K562 (cell line): Measurements from ENCODE around the gene OR2AJ1. TPM values are rescaled to one million over a fixed set of nuclear protein-coding genes. Genes with fewer than 3 reads are reported as not detected.

ENCODE experiments used
- ATAC-seq: fragments of 200-7000 bp; cut with Tn5 transposase; 3 replicates; pipeline ENCODE4 v1.9.1; 2020; ENCODE audit warnings: moderate library complexity
- BruUV-seq: library from RNA; stranded (reverse); fragments of 400-500 nt; replicated peaks from 2 replicates; lab custom pipeline; 2021; lab: Mats Ljungman, UMichigan
- CTCF ChIA-PET: fragments of 300-600 bp; formaldehyde crosslinking; extraction: SDS; loops from one replicate; lab custom pipeline; 2021; ENCODE audit warnings: low intra/inter-chr PET ratio; lab: Yijun Ruan, JAX
- POLR2A ChIA-PET: fragments of 300-600, 350-650 bp; sonication (Branson Sonifier 250); formaldehyde crosslinking; extraction: SDS; loops from one replicate; lab custom pipeline; 2021; ENCODE audit warnings: antibody characterized with exemption, inconsistent platforms; lab: Yijun Ruan, JAX
- DNase-seq, 4 experiments: peaks; one replicate each; pipeline versions ENCODE4 v3.0.0 to v3.0.0-alpha.2; 2011 to 2018; ENCODE audit warnings: low spot score in 3 of 4, mixed read lengths in 3 of 4; ENCODE audit errors: extremely low read depth in 1 of 4
- FAIRE-seq: peaks from 2 replicates; lab custom pipeline; 2011; peaks lifted over from hg19 to GRCh38; lab: Jason Lieb, UNC
- H2AFZ ChIP-seq: 2 replicates; pipeline ENCODE4 v1.6.0; 2011; ENCODE audit warnings: low read depth, low read length, control low read depth, inconsistent platforms
- H3K27ac ChIP-seq: fragments of 200-600 bp; 3 replicates; pipeline ENCODE4 v1.8.0; 2011; ENCODE audit warnings: low read depth, mild to moderate bottlenecking, control low read depth, inconsistent platforms, low read length, moderate library complexity, mixed read lengths; ENCODE audit errors: extremely low read depth
- H3K27me3 ChIP-seq, 2 experiments: fragments of 300-600 bp in 1 of 2; 2 replicates in 1 of 2; 3 replicates in 1 of 2; pipeline versions ENCODE4 v1.6.0 to v1.8.0; 2011; ENCODE audit warnings: inconsistent platforms in 2 of 2, low read length in 2 of 2, mild to moderate bottlenecking in 1 of 2, mixed read lengths in 1 of 2, moderate library complexity in 1 of 2; ENCODE audit not compliant: control insufficient read depth in 2 of 2, insufficient read depth in 2 of 2
- H3K36me3 ChIP-seq: fragments of 300-600 bp; 3 replicates; pipeline ENCODE4 v1.8.0; 2011; ENCODE audit warnings: mild to moderate bottlenecking, low read length, inconsistent platforms; ENCODE audit not compliant: control insufficient read depth, insufficient read depth
- H3K4me1 ChIP-seq, 2 experiments: fragments of 200-600 bp in 1 of 2; replicated peaks in 1 of 2; 2 replicates in 1 of 2; 3 replicates in 1 of 2; pipeline versions ENCODE4 v1.5.1 to v1.8.0; 2011; ENCODE audit warnings: inconsistent platforms in 2 of 2, low read length in 2 of 2, mild to moderate bottlenecking in 1 of 2, mixed read lengths in 1 of 2, moderate library complexity in 1 of 2; ENCODE audit not compliant: control insufficient read depth in 2 of 2, insufficient read depth in 2 of 2
- H3K4me2 ChIP-seq: 2 replicates; pipeline ENCODE4 v1.6.1; 2011; ENCODE audit warnings: low read length, control low read depth, inconsistent platforms, mixed read lengths; ENCODE audit not compliant: insufficient read depth
- H3K4me3 ChIP-seq: fragments of 200-600 bp; sonication (generic), shearing (Covaris generic); 2 replicates; pipeline ENCODE4 v1.5.1; 2016; ENCODE audit warnings: control low read depth, inconsistent platforms
- H3K79me2 ChIP-seq: fragments of 200-600 bp; 3 replicates; pipeline ENCODE4 v1.8.0; 2011; ENCODE audit warnings: low read length, inconsistent platforms; ENCODE audit not compliant: control insufficient read depth, insufficient read depth
- H3K9ac ChIP-seq, 2 experiments: 2 replicates each; pipeline versions ENCODE4 v1.6.0 to v1.6.1; 2011; ENCODE audit warnings: low read depth in 2 of 2, low read length in 2 of 2, control low read depth in 1 of 2, inconsistent platforms in 1 of 2, mild to moderate bottlenecking in 1 of 2, mixed read lengths in 1 of 2; ENCODE audit not compliant: insufficient read depth in 1 of 2
- H3K9me1 ChIP-seq: one replicate; pipeline ENCODE4 v1.6.0; 2011; ENCODE audit warnings: inconsistent platforms, mild to moderate bottlenecking, low read length, moderate library complexity; ENCODE audit not compliant: control insufficient read depth, insufficient read depth
- H3K9me3 ChIP-seq: replicated peaks from 2 replicates; pipeline ENCODE4 v1.5.1; 2011; ENCODE audit warnings: low read depth, low read length, inconsistent platforms; ENCODE audit not compliant: control insufficient read depth, insufficient read depth
- H4K20me1 ChIP-seq: replicated peaks from 2 replicates; pipeline ENCODE4 v1.6.1; 2011; ENCODE audit warnings: low read length, inconsistent platforms, mixed read lengths; ENCODE audit not compliant: control insufficient read depth, insufficient read depth
- ARNT ChIP-seq, 2 experiments: fragments of 450-650 bp; IDR thresholded peaks; 2 replicates each; pipeline ENCODE4 v1.6.1; 2016; ENCODE audit warnings: mild to moderate bottlenecking in 1 of 2
- CCNT2 ChIP-seq: IDR thresholded peaks from 2 replicates; pipeline ENCODE4 v1.6.1; 2011; ENCODE audit warnings: borderline replicate concordance, low read depth, mild to moderate bottlenecking, moderate library complexity, mixed read lengths, low read length; ENCODE audit not compliant: insufficient read length; ENCODE audit errors: extremely low read depth
- EHMT2 ChIP-seq: fragments of 450-650 bp; IDR thresholded peaks from 2 replicates; pipeline ENCODE4 v1.6.1; 2018; ENCODE audit warnings: antibody characterized with exemption
- MTA2 ChIP-seq: fragments of 450-650 bp; IDR thresholded peaks from 2 replicates; pipeline ENCODE4 v1.6.1; 2016; ENCODE audit warnings: low read depth
- NCOA2 ChIP-seq, 2 experiments: fragments of 450-650 bp; IDR thresholded peaks; 2 replicates each; pipeline ENCODE4 v1.6.1; 2018; ENCODE audit warnings: mild to moderate bottlenecking in 2 of 2, moderate library complexity in 1 of 2; ENCODE audit not compliant: partially characterized antibody in 2 of 2
- SOX6 ChIP-seq: fragments of 450-650 bp; IDR thresholded peaks from 2 replicates; pipeline ENCODE4 v1.6.1; 2014; ENCODE audit warnings: mild to moderate bottlenecking
- WGBS: fragments of 100-300 bp; shearing (Covaris generic); methylation state at CpG from one replicate; pipeline ENCODE4 v1.1.6; 2016; ENCODE audit warnings: low coverage, mixed read lengths; ENCODE audit not compliant: insufficient coverage; ENCODE audit errors: missing lambda C conversion rate; 5-methylcytosine and 5-hydroxymethylcytosine counted together
- in situ Hi-C: fragments of 300-500 bp; cut with MboI; formaldehyde crosslinking; loops from 4 replicates; pipeline ENCODE4 v1.15.0; 2018; ENCODE audit warnings: inconsistent platforms, mixed read lengths
- intact Hi-C: fragments of 100-400 bp; cut with micrococcal nuclease; formaldehyde crosslinking; loops from 2 replicates; pipeline ENCODE4 v1.14.2; 2022
- polyA plus RNA-seq, 8 experiments: library from polyadenylated mRNA; depleted of rRNA in 4 of 8; stranded (reverse) in 5 of 8; unstranded in 3 of 8; fragments of >200 nt; fragmentation: Nextera tagmentation in 2 of 8; fragmentation: Illumina TruSeq in 1 of 8; extraction: Ambion mirVana in 2 of 8; extraction: Trizol in 1 of 8; gene quantifications; 2 replicates each; pipeline versions ENCODE4 v1.2.1 to v1.2.3, GENCODE V29; 2011 to 2014; ENCODE audit warnings: inconsistent platforms in 1 of 8, missing spikeins in 1 of 8
- total RNA-seq, 7 experiments: library from RNA; depleted of rRNA in 6 of 7; stranded (reverse); fragments of >200 nt in 6 of 7; fragmentation: Illumina TruSeq in 2 of 7; extraction: Trizol in 2 of 7; gene quantifications; 2 replicates each; pipeline versions ENCODE4 v1.2.1 to v1.2.3, GENCODE V29; 2011 to 2021; ENCODE audit warnings: low replicate concordance in 1 of 7
- TF ChIP-seq, protein P1 (sequence below): fragments of 200-800 bp; sonication (Bioruptor generic); IDR thresholded peaks from 2 replicates; pipeline ENCODE4 v1.6.1; 2017; ENCODE audit warnings: missing genetic modification characterization, missing compliant biosample characterization
- TF ChIP-seq, protein P2 (sequence below), 2 experiments: fragments of 450-650 bp in 1 of 2; sonication (generic) in 1 of 2; formaldehyde crosslinking in 1 of 2; IDR thresholded peaks; 2 replicates each; pipeline versions ENCODE4 v1.7.1 to v1.9.0; 2016 to 2022; ENCODE audit warnings: inconsistent platforms in 1 of 2, mild to moderate bottlenecking in 1 of 2, missing genetic modification reagents in 1 of 2
- TF ChIP-seq, protein P3 (sequence below): fragments of 450-650 bp; formaldehyde crosslinking; conservative IDR thresholded peaks from 2 replicates; pipeline ENCODE4 v1.4.0; 2022; ENCODE audit warnings: mild to moderate bottlenecking, missing genetic modification characterization

The OR2AJ1 gene
- total and polyA plus RNA-seq, 9 of the 15 experiments (the other 6 are each of a cell fraction or from before 2014, with no cell fraction given) = not detected

DNA sequence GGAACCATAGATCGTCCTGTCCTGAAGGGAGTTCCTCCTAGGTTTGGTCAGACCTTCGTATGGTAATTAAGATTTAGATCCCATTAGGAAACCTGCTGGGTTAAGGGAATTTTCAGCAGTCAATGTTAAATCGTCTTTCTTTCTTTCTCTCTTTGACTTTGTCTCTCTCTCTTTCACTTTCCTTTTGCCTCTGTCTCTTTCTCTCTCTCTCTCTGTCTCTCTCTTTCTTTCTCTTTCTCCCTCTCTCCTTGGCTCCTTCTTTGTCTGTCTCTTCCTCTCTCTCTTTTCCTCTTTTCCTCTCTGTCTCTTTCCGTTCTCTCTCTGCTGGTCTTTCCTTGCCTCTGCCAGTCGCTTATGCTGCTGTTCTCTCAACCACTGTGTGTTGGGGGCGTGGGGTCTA is 20.6 kb upstream of the OR2AJ1 start:
- POLR2A ChIA-PET = no interaction called here
- CTCF ChIA-PET = no interaction called here
- FAIRE-seq (no peak), DNase-seq (no peak), ATAC-seq (no peak)
- H3K9me1 ChIP-seq = no peaks in the 10 kb centered on the region
- in situ Hi-C loops = no loop called here
- no peak overlapping the region for H3K4me2 ChIP-seq
- peaks cover 0 to 13% of the 10 kb centered on the region in 2 experiments; a peak in 3 of 5 replicates for H3K4me1 ChIP-seq
- H3K27ac ChIP-seq = no peak overlapping the region
- H2AFZ ChIP-seq = no peak overlapping the region; the same call in 1 of the 2 replicates
- TF ChIP-seq, protein P1, sequence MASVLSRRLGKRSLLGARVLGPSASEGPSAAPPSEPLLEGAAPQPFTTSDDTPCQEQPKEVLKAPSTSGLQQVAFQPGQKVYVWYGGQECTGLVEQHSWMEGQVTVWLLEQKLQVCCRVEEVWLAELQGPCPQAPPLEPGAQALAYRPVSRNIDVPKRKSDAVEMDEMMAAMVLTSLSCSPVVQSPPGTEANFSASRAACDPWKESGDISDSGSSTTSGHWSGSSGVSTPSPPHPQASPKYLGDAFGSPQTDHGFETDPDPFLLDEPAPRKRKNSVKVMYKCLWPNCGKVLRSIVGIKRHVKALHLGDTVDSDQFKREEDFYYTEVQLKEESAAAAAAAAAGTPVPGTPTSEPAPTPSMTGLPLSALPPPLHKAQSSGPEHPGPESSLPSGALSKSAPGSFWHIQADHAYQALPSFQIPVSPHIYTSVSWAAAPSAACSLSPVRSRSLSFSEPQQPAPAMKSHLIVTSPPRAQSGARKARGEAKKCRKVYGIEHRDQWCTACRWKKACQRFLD (CRISPR knock-in tag) = no peak
- peak; percentile 37; the same call in 1 of the 2 replicates for TF ChIP-seq EHMT2
- no peak for TF ChIP-seq CCNT2
- TF ChIP-seq, protein P2, sequence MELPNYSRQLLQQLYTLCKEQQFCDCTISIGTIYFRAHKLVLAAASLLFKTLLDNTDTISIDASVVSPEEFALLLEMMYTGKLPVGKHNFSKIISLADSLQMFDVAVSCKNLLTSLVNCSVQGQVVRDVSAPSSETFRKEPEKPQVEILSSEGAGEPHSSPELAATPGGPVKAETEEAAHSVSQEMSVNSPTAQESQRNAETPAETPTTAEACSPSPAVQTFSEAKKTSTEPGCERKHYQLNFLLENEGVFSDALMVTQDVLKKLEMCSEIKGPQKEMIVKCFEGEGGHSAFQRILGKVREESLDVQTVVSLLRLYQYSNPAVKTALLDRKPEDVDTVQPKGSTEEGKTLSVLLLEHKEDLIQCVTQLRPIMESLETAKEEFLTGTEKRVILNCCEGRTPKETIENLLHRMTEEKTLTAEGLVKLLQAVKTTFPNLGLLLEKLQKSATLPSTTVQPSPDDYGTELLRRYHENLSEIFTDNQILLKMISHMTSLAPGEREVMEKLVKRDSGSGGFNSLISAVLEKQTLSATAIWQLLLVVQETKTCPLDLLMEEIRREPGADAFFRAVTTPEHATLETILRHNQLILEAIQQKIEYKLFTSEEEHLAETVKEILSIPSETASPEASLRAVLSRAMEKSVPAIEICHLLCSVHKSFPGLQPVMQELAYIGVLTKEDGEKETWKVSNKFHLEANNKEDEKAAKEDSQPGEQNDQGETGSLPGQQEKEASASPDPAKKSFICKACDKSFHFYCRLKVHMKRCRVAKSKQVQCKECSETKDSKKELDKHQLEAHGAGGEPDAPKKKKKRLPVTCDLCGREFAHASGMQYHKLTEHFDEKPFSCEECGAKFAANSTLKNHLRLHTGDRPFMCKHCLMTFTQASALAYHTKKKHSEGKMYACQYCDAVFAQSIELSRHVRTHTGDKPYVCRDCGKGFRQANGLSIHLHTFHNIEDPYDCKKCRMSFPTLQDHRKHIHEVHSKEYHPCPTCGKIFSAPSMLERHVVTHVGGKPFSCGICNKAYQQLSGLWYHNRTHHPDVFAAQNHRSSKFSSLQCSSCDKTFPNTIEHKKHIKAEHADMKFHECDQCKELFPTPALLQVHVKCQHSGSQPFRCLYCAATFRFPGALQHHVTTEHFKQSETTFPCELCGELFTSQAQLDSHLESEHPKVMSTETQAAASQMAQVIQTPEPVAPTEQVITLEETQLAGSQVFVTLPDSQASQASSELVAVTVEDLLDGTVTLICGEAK (IDR thresholded peaks at IDR 0.05) = 0 out of 2 replicates have a peak, but pooled peaks have one; percentile 27
- TF ChIP-seq, protein P2 (CRISPR knock-in tag; IDR thresholded peaks at IDR 0.05) = no peak
- TF ChIP-seq, protein P3, sequence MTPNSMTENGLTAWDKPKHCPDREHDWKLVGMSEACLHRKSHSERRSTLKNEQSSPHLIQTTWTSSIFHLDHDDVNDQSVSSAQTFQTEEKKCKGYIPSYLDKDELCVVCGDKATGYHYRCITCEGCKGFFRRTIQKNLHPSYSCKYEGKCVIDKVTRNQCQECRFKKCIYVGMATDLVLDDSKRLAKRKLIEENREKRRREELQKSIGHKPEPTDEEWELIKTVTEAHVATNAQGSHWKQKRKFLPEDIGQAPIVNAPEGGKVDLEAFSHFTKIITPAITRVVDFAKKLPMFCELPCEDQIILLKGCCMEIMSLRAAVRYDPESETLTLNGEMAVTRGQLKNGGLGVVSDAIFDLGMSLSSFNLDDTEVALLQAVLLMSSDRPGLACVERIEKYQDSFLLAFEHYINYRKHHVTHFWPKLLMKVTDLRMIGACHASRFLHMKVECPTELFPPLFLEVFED (CRISPR knock-in tag) = peak; percentile 76; the same call in 1 of the 2 replicates
- TF ChIP-seq MTA2 = no peak
- no peak for TF ChIP-seq NCOA2 (IDR thresholded peaks at IDR 0.05; ENCODE audit: partially characterized antibody in 2 of 2)
- 0 out of 4 replicates have a peak, but pooled peaks of 1 of the 2 experiments have one; percentile 33 for TF ChIP-seq ARNT (IDR thresholded peaks at IDR 0.05)
- no peak for TF ChIP-seq SOX6
- no TSS peak for BruUV-seq
- WGBS = 26% methylated on average over 6 of the region's 6 CpGs
- no peaks in the 10 kb centered on the region for H4K20me1 ChIP-seq
- intact Hi-C loops = no loop called here
- H3K79me2 ChIP-seq = no peaks in the 10 kb centered on the region
- no peaks in the 10 kb centered on the region for H3K36me3 ChIP-seq
- H3K27me3 ChIP-seq = no peaks in the 10 kb centered on the region
- no peak overlapping the region for H3K4me3 ChIP-seq
- H3K9me3 ChIP-seq = peaks cover 5% of the 10 kb centered on the region
- no peak overlapping the region for H3K9ac ChIP-seq
